Subcutaneous adipose tissue (tissue), 4 donors: ENCODE data around the gene DOK5. TPM values are rescaled to one million over a fixed set of nuclear protein-coding genes. Genes with fewer than 3 reads are reported as not detected.

Source experiments
- total RNA-seq, 4 donors: library from RNA; depleted of rRNA; stranded (reverse); fragments of >200 nt; gene quantifications; one replicate each; pipeline ENCODE4 v1.1.0, GENCODE V29; 2016
- TF ChIP-seq, protein P1 (sequence below): fragments of 450-650 bp; IDR thresholded peaks from one replicate; pipeline ENCODE4 v1.5.1; 2016; ENCODE audit warnings: low read depth, mild to moderate bottlenecking, control low read depth, antibody characterized with exemption, moderate library complexity

The DOK5 gene
- total RNA-seq, 4 donors from 2014 or later, result 0.82 to 2.6 (median 1.7) TPM

DNA sequence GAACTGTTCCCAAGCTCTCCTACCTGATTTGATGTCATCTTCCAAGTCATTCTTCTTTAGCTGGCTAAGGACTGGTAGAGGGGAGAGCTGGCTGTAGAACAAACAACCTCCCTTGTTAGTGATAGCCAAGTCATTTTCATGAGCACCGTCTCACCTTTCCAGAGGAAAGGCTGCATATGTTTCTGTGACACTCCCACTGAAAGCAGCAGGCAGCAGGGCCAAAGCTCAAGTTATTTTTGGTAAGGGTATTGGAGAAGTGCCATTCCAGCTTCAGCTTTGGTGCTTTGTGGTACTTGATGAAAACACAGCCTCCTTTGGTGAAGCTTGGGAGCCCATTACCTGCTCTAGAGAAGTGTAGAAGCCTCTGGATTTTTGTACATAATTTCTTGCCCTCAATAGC lies 5.4 kb upstream of the DOK5 start:
- TF ChIP-seq, protein P1, sequence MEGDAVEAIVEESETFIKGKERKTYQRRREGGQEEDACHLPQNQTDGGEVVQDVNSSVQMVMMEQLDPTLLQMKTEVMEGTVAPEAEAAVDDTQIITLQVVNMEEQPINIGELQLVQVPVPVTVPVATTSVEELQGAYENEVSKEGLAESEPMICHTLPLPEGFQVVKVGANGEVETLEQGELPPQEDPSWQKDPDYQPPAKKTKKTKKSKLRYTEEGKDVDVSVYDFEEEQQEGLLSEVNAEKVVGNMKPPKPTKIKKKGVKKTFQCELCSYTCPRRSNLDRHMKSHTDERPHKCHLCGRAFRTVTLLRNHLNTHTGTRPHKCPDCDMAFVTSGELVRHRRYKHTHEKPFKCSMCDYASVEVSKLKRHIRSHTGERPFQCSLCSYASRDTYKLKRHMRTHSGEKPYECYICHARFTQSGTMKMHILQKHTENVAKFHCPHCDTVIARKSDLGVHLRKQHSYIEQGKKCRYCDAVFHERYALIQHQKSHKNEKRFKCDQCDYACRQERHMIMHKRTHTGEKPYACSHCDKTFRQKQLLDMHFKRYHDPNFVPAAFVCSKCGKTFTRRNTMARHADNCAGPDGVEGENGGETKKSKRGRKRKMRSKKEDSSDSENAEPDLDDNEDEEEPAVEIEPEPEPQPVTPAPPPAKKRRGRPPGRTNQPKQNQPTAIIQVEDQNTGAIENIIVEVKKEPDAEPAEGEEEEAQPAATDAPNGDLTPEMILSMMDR, result peak; percentile 33

DNA sequence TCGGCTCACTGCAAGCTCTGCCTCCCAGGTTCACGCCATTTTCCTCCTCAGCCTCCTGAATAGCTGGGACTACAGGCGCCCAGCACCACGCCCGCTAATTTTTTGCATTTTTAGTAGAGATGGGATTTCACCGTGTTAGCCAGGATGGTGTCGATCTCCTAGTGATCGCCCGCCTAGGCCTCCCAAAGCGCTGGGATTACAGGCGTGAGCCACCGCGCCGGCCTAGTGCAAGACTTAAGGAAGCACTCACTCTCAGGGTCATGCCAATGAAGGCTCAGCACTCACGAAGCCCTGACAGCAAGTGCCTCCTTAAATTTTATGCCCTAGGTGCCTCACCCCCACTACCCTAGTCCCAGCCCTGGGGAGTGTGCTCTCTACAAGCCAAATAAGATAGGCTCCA lies 4.7 kb upstream of the DOK5 start:
- TF ChIP-seq, protein P1, result no peak

DNA sequence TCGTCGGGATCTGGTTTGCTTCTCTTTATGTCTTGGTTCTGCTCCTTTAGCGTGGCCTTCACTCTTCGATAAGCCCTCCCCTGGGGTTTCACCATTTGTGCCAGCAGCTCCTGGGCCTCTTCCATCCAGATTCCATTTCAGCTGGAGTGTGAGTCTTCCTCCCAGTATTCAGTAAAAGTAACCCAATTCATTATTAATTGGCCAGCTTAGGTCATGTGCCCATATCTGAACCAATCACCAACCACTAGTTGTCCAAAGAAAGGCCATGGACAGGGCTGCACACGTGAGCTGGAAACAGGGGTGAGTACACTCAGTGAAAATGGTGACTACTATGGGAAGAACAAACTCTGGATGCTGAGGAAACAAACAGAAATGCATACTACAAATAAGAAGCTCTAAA lies 2.8 kb upstream of the DOK5 start:
- TF ChIP-seq, protein P1, result no peak

DNA sequence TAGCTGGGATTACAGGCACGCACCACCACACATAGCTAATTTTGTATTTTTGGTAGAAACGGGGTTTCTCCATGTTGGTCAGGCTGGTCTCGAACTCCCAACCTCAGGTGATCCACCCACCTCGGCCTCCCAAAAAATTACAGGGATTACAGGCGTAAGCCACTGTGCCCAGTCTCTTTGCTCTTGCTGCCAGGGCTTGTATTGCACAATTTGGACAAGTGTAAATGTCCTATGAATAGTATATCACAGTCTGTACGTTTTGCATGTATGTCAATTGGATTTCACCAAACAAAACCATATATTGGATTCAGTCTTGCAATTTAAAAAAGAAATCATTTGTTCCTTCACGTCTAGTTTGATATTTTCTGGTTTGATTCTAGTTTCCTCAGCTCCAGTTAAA lies 2.1 kb upstream of the DOK5 start:
- TF ChIP-seq, protein P1, result no peak

DNA sequence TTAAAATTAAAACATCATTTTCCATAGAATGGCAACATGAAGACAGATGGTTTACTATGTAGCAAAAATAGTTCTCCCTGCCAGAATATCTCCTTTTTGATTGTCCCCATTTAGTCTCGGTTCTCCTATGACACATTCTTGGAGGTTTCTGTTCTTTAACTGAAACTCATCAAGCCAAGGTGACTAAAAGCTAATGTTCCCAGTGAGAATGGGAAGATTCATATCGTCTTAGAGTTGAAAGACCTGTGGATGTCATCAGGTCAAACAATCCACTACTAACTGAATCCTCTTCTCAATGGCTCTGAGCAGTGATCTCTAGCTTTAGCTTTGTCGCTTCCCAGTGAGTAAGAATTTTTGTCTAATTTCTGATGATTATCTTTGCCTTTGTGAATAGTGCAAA lies 1.3 kb upstream of the DOK5 start:
- TF ChIP-seq, protein P1, result no peak

DNA sequence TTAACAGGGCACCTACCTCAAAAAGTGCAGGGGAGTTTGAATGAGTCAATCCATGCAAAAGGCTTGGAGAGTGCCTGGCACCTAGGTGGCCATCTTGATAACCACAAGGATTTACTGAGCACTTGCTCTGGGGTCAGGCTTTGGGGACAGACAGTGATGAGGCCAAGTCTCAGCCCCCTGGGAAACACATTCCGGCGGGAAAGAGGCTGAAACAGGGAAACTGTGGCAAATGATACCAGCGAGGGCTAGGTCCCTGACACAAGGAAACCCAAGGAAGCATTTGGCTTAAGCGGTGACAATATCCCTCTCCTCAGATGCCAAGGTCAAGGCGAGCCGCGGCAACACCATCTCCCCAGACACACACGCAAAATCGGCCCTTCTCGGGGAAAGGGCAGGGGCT lies 527 bp upstream of the DOK5 start:
- TF ChIP-seq, protein P1, result no peak

DNA sequence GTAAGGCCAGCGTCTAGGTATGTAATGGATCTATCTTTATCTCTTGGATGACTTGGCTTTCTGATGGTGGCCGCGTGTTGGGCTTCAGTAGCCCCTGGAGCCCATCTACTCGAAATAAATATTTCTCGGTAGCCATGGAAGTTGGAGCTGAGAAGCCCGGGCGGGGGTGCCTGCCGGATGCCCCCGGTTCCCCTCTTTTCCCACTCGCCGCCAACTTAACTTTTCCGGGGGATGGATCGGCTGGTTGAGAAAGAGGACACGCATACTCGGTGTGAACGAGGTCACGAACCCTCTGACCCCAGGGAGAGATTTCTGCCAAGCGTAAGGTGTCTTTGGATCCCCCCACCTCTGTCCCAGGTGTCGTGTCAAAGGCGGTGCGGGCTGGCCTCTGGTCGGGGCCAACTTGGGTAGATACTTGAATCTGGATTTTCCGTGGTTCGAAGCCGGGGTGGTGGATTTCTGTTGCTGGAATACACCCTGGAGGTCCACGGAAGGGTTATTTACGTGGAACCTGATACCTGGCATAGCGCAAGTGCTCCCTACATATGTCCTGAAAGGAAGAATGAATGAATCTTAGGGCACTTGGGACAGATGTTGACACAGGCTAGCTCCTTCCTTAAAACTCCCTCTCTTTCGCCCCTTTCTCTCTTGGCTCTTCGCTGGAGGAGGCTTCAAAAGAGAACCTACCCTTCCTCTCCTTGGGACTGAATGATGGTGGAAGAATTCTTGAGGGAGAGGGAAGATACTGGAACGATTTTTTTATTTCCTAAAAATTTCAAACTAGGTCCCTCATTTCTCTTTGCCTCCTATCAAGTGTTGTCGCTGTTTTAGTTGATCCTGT lies 996 bp downstream of the DOK5 start:
- TF ChIP-seq, protein P1, result no peak
